Thoracic aorta (tissue), 2 donors: Measurements from ENCODE around the gene HOXC5. TPM values are rescaled to one million over a fixed set of nuclear protein-coding genes. Genes with fewer than 3 reads are reported as not detected.

ENCODE experiments used
- ATAC-seq: fragments of 150-250 bp; one replicate; pipeline ENCODE4 v1.8.0; 2017; ENCODE audit warnings: low read depth; ENCODE audit not compliant: insufficient number of reproducible peaks, low FRiP score
- DNase-seq: peaks from one replicate; pipeline ENCODE4 v3.0.0-alpha.2; 2020; ENCODE audit warnings: low spot score
- H3K27ac ChIP-seq, 2 donors: fragments of 200-600 bp; sonication (generic); 1 replicate in 1 of 2; 2 replicates in 1 of 2; pipeline ENCODE4 v1.5.1; 2016; ENCODE audit warnings: mild to moderate bottlenecking in 2 of 2, moderate library complexity in 2 of 2
- H3K27me3 ChIP-seq: fragments of 200-600 bp; sonication (generic); replicated peaks from 2 replicates; pipeline ENCODE4 v1.6.0; 2016; ENCODE audit warnings: mild to moderate bottlenecking; ENCODE audit not compliant: insufficient read depth
- H3K36me3 ChIP-seq: fragments of 200-600 bp; sonication (generic); one replicate; pipeline ENCODE4 v1.5.1; 2016
- H3K4me1 ChIP-seq, 2 donors: fragments of 200-600 bp; sonication (generic); 1 replicate in 1 of 2; 2 replicates in 1 of 2; pipeline versions ENCODE4 v1.5.1 to v1.6.0; 2016; ENCODE audit warnings: low read depth in 2 of 2, mild to moderate bottlenecking in 1 of 2; ENCODE audit not compliant: control insufficient read depth in 1 of 2
- H3K4me3 ChIP-seq: fragments of 200-600 bp; sonication (generic); 2 replicates; pipeline ENCODE4 v1.5.1; 2016; ENCODE audit warnings: mild to moderate bottlenecking
- H3K9me3 ChIP-seq: fragments of 200-600 bp; sonication (generic); 2 replicates; pipeline ENCODE4 v1.5.1; 2016
- CTCF ChIP-seq: fragments of 200-600 bp; sonication (generic); IDR thresholded peaks from one replicate; pipeline ENCODE4 v1.5.1; 2019; ENCODE audit warnings: antibody characterized with exemption
- total RNA-seq, 2 donors: library from RNA; depleted of rRNA; stranded (reverse); fragments of >200 nt; gene quantifications; one replicate each; pipeline versions ENCODE4 v1.1.0 to v1.2.3, GENCODE V29; 2016

HOXC5 gene
- total RNA-seq, 2 donors from 2014 or later = 1.8 TPM; not detected in 1

DNA sequence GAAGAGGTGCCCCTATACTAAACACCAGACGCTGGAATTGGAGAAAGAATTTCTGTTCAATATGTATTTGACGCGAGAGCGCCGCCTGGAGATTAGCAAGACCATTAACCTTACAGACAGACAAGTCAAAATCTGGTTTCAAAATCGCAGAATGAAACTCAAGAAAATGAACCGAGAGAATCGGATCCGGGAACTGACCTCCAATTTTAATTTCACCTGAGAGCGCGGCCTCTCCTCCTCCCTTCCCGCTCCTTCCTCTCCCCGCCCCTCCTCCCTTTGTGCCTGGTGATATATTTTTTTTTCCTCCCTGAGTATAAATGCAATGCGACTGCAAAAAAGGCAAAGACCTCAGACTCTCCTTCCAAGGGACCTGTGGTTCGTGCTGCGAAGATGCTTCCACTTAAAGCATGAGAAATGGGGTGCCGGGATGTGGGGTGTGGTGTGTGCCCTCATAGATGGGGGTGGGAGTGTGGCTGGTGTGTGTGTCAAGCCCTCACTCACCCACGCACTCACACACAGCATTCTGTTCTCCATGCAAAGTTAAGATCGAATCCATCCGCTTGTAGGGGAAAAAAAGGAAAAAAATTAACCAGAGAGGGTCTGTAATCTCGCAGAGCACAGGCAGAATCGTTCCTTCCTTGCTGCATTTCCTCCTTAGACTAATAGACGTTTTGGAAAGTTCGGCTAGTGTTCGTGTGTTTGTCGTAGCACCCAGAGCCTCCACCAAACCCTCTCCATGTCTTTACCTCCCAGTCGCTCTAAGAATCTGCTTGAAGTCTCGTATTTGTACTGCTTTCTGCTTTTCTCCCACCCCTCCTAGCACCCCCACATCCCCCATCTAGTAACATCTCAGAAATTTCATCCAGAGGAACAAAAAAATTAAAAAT is 43.4 kb upstream of the HOXC5 start:
- ATAC-seq = no peak
- Histone ChIP-seq H3K27me3 (peaks cover 90% of the 10 kb centered on the region), H3K36me3 (no peaks in the 10 kb centered on the region), H3K4me1 (peaks cover 18 to 43% of the 10 kb centered on the region in 2 donors), H3K9me3 (no peaks in the 10 kb centered on the region), H3K27ac (peak overlapping the region in 1 of 2 donors; percentile 42), H3K4me3 (no peak overlapping the region)
- no peak for TF ChIP-seq CTCF
- no peak for DNase-seq

DNA sequence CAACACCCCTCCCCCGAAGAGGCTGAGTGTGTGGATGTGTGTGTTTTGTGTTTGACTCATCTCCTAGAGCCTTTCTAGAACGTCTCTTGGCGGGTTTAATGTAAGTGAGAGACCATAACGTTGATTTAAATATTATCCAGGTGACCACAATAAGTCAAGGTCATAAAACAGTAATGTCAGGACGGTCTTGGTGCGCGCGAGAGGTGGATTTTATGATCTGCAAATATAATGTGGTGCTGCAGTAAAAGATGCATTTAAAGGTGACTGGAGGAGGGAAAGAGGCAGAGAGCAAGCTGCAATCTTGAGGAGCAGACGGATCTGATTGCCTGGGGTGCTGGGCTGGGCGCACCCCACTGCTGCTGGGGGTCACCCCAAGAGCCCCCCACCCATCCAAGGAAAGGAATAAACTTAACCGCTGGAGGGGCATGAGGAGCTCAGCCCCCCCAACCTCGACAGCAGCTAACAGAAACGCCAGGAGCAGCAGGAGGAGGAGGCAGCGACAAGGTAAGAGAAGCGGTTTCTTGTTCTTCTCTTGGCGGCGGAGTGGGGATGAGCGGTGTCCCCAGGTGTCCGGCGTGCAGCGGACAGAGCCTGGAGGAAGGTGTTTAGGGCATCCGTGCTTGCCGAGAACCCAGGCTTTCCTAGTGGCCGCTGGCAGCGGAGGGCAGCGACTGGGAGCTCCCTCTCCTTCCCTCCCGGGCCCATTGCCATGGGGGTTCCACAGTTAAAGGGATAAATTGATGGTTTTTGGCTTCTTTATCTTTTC is 42.4 kb upstream of the HOXC5 start:
- no peak overlapping the region for H3K4me3 ChIP-seq
- H3K27me3 ChIP-seq = peaks cover 87% of the 10 kb centered on the region
- ATAC-seq (no peak), DNase-seq (no peak)
- peaks cover 22 to 44% of the 10 kb centered on the region in 2 donors for H3K4me1 ChIP-seq
- no peak for TF ChIP-seq CTCF
- H3K9me3 ChIP-seq = no peaks in the 10 kb centered on the region
- no peak overlapping the region for H3K27ac ChIP-seq
- no peaks in the 10 kb centered on the region for H3K36me3 ChIP-seq

DNA sequence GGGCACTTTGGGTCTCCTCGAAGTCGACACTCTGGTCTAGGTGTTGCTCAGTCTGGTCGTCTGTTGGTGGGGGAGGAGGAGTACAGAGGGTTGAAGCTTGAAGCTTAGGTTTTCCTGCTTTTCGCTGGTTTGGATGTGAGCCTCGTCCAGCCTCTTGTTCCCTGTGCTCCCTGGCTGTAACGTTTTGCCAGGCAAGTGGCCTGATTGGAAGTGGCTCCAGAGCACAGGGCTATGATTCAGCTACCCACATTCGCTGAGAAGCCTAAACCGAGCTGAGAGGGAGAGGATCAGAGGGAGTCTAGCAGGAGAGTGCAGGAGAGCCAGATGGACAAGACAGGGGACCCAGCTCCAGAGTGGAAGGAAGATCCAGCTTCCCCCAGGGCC is 41.8 kb upstream of the HOXC5 start:
- DNase-seq = no peak
- peaks cover 82% of the 10 kb centered on the region for H3K27me3 ChIP-seq

GRCh38 chr12:53992377-53992889 is 40.4 kb upstream of the HOXC5 start:
- no peak for DNase-seq

More for the DNA sequence above, 41.8 kb upstream of the HOXC5 start:
- TF ChIP-seq CTCF = no peak
- no peak overlapping the region for H3K4me3 ChIP-seq
- H3K27ac ChIP-seq = no peak overlapping the region
- peaks cover 17 to 38% of the 10 kb centered on the region in 2 donors for H3K4me1 ChIP-seq
- no peaks in the 10 kb centered on the region for H3K9me3 ChIP-seq
- H3K36me3 ChIP-seq = no peaks in the 10 kb centered on the region
- ATAC-seq = no peak

More at GRCh38 chr12:53992377-53992889, 40.4 kb upstream of the HOXC5 start:
- Histone ChIP-seq H3K27me3 (peaks cover 70% of the 10 kb centered on the region), H3K4me3 (no peak overlapping the region), H3K27ac (no peak overlapping the region), H3K4me1 (peaks cover 15 to 33% of the 10 kb centered on the region in 2 donors), H3K36me3 (no peaks in the 10 kb centered on the region), H3K9me3 (no peaks in the 10 kb centered on the region)
- TF ChIP-seq CTCF = no peak
- no peak for ATAC-seq
